ENCODE results near the gene LARGE1. TPM values are rescaled to one million over a fixed set of nuclear protein-coding genes. Genes with fewer than 3 reads are reported as not detected.

LARGE1 gene
- total and polyA plus RNA-seq, 2 of the 4 experiments (the other 2 are of a cell fraction): 6.2 to 12.4 TPM

- Histone ChIP-seq H3K27me3 (ENCODE audit: control insufficient read depth, insufficient read depth, low read length) (no peaks in the 10 kb centered on the region), H2AFZ (replicated peaks; ENCODE audit: low read length, poor library complexity) (no peak overlapping the region), H3K14ac (replicated peaks; ENCODE audit: low read depth, low read length) (peak overlapping the region; percentile 55; the same call in 1 of the 2 replicates), H2AK5ac (ENCODE audit: low read depth, low read length) (peak overlapping the region; percentile 13; the same call in 1 of the 2 replicates), H3K4me3 (ENCODE audit: insufficient read depth, low read depth, low read length) (no peak overlapping the region), H3K56ac (ENCODE audit: extremely low read depth, insufficient read depth, low read length) (no peak overlapping the region), H3K9me3 (ENCODE audit: control insufficient read depth, insufficient read depth, low read length) (no peaks in the 10 kb centered on the region), H4K5ac (ENCODE audit: low read depth, low read length) (peak overlapping the region; percentile 61), H4K8ac (ENCODE audit: low read depth in 2 of 2, low read length in 2 of 2) (peak overlapping the region; percentile 2 to 32; a peak in 3 of 4 replicates), H3K9me1 (ENCODE audit: insufficient read depth, low read length) (peaks cover 13% of the 10 kb centered on the region), H4K20me1 (ENCODE audit: insufficient read depth, low read length) (no peaks in the 10 kb centered on the region), H2BK15ac (ENCODE audit: low read depth, low read length) (peak overlapping the region; percentile 34; the same call in 1 of the 3 replicates), H2AK9ac (replicated peaks; ENCODE audit: low read depth, low read length, poor library complexity) (no peak overlapping the region), H3K18ac (ENCODE audit: low read depth, low read length) (peak overlapping the region; percentile 34), H3K36me3 (ENCODE audit: control insufficient read depth, insufficient read depth, low read length) (no peaks in the 10 kb centered on the region), H3K4ac (ENCODE audit: low read depth, low read length) (peak overlapping the region; percentile 55; the same call in 1 of the 2 replicates), H2BK120ac (ENCODE audit: low read depth, low read length) (peak overlapping the region; percentile 55; the same call in 1 of the 2 replicates), H2BK5ac (ENCODE audit: low read depth, low read length, poor library complexity, severe bottlenecking) (no peak overlapping the region), H3K9ac (ENCODE audit: low read depth, low read length) (no peak overlapping the region), H3K4me2 (ENCODE audit: low read depth, low read length) (no peak overlapping the region), H4K91ac (ENCODE audit: insufficient read depth, low read depth, low read length) (peak overlapping the region; percentile 28; the same call in 1 of the 2 replicates), H3K4me1 (ENCODE audit: control insufficient read depth, insufficient read depth, low read length) (peaks cover 27% of the 10 kb centered on the region), H3K79me1 (ENCODE audit: low read depth in 1 of 2, low read length in 2 of 2) (peaks cover 38 to 57% of the 10 kb centered on the region in 2 experiments), H3K27ac (ENCODE audit: insufficient read depth, low read length) (no peak overlapping the region), H2BK20ac (ENCODE audit: low read depth, low read length) (peak overlapping the region; percentile 69), H3K23ac (ENCODE audit: low read depth, low read length) (peak overlapping the region; percentile 35; the same call in 1 of the 2 replicates)
- no TSS peak for BruUV-seq (replicated peaks)
- ATAC-seq (ENCODE audit: low read depth): no peak; the same call in 1 of the 2 replicates
- TF ChIP-seq CTCF (conservative IDR thresholded peaks at IDR 0.05; ENCODE audit: low read depth, low read length): no peak
- peak; percentile 27 for DNase-seq
- dilution Hi-C loops (cut with HindIII; ENCODE audit: low sequenced_read_pairs, unreplicated experiment) (no loop called here), in situ Hi-C loops (cut with MboI; ENCODE audit: low sequenced_read_pairs) (no loop called here), intact Hi-C loops (cut with micrococcal nuclease) (no loop called here)
- POLR2A ChIA-PET (ENCODE audit: unreplicated experiment): no interaction called here
- no CpG with 5 or more reads among the region's 2 CpGs for WGBS, 2 experiments (ENCODE audit: extremely low coverage in 2 of 2, insufficient read length in 1 of 2)
- CTCF ChIA-PET: no interaction called here
Observed at GRCh38 chr22:33869946-33870345, 50.3 kb downstream of the LARGE1 start.

All from IMR-90 (cell line).